HG02759 (cell line): ENCODE results near the gene FES.
A peak's percentile ranks its signal among the peaks of the same experiment; 100 is the strongest.
"Not testable (repeated sequence)": the region's sequence is repeated elsewhere in the genome, so short reads cannot be mapped to it uniquely, and the experiment has no call there.

Experiments used
- ATAC-seq: cut with Tn5 transposase; IDR thresholded peaks from one replicate; pipeline ENCODE4 v1.9.1; 2021; ENCODE audit warnings: mild to moderate bottlenecking, moderate library complexity; ENCODE audit not compliant: unreplicated experiment

FES gene

GRCh38 chr15:90860942-90861675, 23.2 kb upstream of the FES start:
- ATAC-seq = no peak

- no peak for ATAC-seq
These were observed 21.8 kb upstream of the FES start for GRCh38 chr15:90862487-90862886.

- ATAC-seq = no peak
These were observed 21.1 kb upstream of the FES start for GRCh38 chr15:90862964-90863778.

GRCh38 chr15:90863987-90864386, 20.3 kb upstream of the FES start:
- ATAC-seq = no peak

- ATAC-seq = no peak
These were observed 19.8 kb upstream of the FES start for GRCh38 chr15:90864507-90864906.

GRCh38 chr15:90865702-90866101, 18.6 kb upstream of the FES start:
- ATAC-seq = no peak

GRCh38 chr15:90866161-90866715, 18.1 kb upstream of the FES start:
- no peak for ATAC-seq

GRCh38 chr15:90866800-90867199, 17.5 kb upstream of the FES start:
- ATAC-seq = no peak

- no peak for ATAC-seq
These were observed 16.0 kb upstream of the FES start, which contains the start of gene FURIN for GRCh38 chr15:90868261-90868689. Gene FURIN (plus strand): TSS chr15:90868588. CDS start chr15:90875741, 7,153 bp downstream.

GRCh38 chr15:90869140-90869541, 15.2 kb upstream of the FES start:
- no peak for ATAC-seq

- no peak for ATAC-seq
These were observed 14.5 kb upstream of the FES start for GRCh38 chr15:90869601-90870353.

GRCh38 chr15:90870354-90871138, 13.8 kb upstream of the FES start:
- ATAC-seq = peak; percentile 7

GRCh38 chr15:90871139-90871715, 13.1 kb upstream of the FES start:
- peak; percentile 28 for ATAC-seq

GRCh38 chr15:90871716-90872485, 12.4 kb upstream of the FES start:
- ATAC-seq = peak; percentile 39

GRCh38 chr15:90872486-90873184, 11.7 kb upstream of the FES start:
- ATAC-seq = peak; percentile 11

GRCh38 chr15:90873488-90873997, 10.8 kb upstream of the FES start:
- ATAC-seq = no peak

GRCh38 chr15:90873998-90874605, 10.2 kb upstream of the FES start:
- ATAC-seq = no peak

- not testable (repeated sequence) for ATAC-seq
These were observed 9.3 kb upstream of the FES start for GRCh38 chr15:90874986-90875385.
